ENCODE measurements around the gene RMDN3.

Gene RMDN3

DNA sequence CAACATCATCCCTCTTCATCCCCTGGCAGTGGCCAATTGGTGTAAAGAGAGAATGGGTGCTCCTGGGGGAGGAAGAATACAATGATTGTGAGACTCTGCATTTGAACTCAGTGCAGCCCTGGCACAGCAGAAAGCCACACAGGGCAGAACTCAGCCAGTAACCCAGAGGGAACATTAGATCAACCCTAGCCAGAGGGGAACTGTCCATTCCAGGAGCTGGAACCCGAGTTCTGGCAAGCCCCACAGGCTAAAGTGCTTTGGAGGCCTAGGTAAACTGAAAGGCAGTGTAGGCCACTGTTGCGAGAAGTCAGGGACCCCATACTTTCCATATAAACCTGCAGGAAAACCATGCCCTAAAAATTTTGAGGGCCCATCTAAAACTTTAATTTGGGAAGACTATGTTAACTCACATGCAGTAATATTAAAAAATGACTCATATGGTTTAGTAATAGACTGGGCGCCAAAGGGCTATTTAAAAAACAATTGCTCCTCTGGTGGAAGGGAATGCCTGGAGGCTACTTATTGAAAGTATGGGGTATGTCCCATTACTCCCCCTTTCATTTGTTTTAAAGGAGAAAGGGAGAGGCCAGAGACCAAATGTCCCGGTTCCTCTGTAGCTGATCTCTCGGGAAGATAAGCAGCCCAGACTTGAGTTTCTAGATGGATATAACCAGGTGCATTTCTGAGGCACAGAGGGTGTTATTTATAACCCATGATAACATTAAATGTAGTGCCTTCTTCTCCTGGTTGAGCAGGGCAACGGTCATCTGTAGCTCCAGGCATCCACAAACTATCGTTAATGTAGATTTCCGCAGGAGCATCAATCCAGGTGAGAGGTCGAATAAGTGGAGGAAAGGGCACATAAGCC lies 65.9 kb downstream of the RMDN3 start:
- DNase-seq, result no peak
